GM12878 (cell line): ENCODE results near the gene ACACB. TPM values are rescaled to one million over a fixed set of nuclear protein-coding genes. Genes with fewer than 3 reads are reported as not detected.

Source experiments
- ATAC-seq: fragments of 200-7000 bp; cut with Tn5 transposase; 3 replicates; pipeline ENCODE4 v1.9.1; 2020; ENCODE audit warnings: mild to moderate bottlenecking, moderate library complexity
- BruUV-seq: library from RNA; stranded (reverse); fragments of 400-500 nt; replicated peaks from 2 replicates; lab custom pipeline; 2021; lab: Mats Ljungman, UMichigan
- CTCF ChIA-PET: fragments of 300-600 bp; sonication (Branson Sonifier 250); formaldehyde crosslinking; extraction: SDS; loops from one replicate; lab custom pipeline; 2021; ENCODE audit warnings: inconsistent platforms; lab: Yijun Ruan, JAX
- POLR2A ChIA-PET: fragments of 350-600 bp; formaldehyde crosslinking; extraction: SDS; loops from one replicate; lab custom pipeline; 2021; ENCODE audit warnings: inconsistent platforms; lab: Charles Lee
- RAD21 ChIA-PET: fragments of 300-600 bp; sonication (Branson Sonifier 250); formaldehyde crosslinking; loops from one replicate; lab custom pipeline; 2023; ENCODE audit warnings: antibody characterized with exemption; ENCODE audit not compliant: unreplicated experiment; lab: Charles Lee
- SMC1A ChIA-PET: fragments of 300-600 bp; sonication (Branson Sonifier 250); formaldehyde crosslinking; loops from one replicate; lab custom pipeline; 2023; ENCODE audit not compliant: unreplicated experiment, uncharacterized antibody; lab: Charles Lee
- DNase-seq: peaks from one replicate; pipeline ENCODE4 v3.0.0-alpha.2; 2011; ENCODE audit warnings: low read depth, low spot score
- FAIRE-seq: peaks from 3 replicates; lab custom pipeline; 2011; peaks lifted over from hg19 to GRCh38; lab: Jason Lieb, UNC
- H2AFZ ChIP-seq: 2 replicates; pipeline ENCODE4 v1.6.0; 2011; ENCODE audit warnings: low read depth, low read length, control low read depth; ENCODE audit not compliant: control insufficient read depth
- H3K27ac ChIP-seq: 2 replicates; pipeline ENCODE4 v1.5.1; 2011; ENCODE audit warnings: control low read depth; ENCODE audit not compliant: control insufficient read depth, insufficient read depth
- H3K27me3 ChIP-seq, 2 experiments: replicated peaks in 1 of 2; 2 replicates each; pipeline versions ENCODE4 v1.6.0 to v1.6.1; 2011; ENCODE audit warnings: low read length in 1 of 2; ENCODE audit not compliant: control insufficient read depth in 2 of 2, insufficient read depth in 2 of 2
- H3K36me3 ChIP-seq, 2 experiments: 2 replicates each; pipeline ENCODE4 v1.5.1; 2011; ENCODE audit warnings: low read length in 1 of 2; ENCODE audit not compliant: control insufficient read depth in 2 of 2, insufficient read depth in 2 of 2
- H3K4me1 ChIP-seq: 2 replicates; pipeline ENCODE4 v1.6.1; 2011; ENCODE audit warnings: mild to moderate bottlenecking, low read length, moderate library complexity, mixed read lengths; ENCODE audit not compliant: control insufficient read depth, insufficient read depth
- H3K4me2 ChIP-seq: 2 replicates; pipeline ENCODE4 v1.6.0; 2011; ENCODE audit warnings: control low read depth; ENCODE audit not compliant: control insufficient read depth, insufficient read depth
- H3K4me3 ChIP-seq: fragments of 200-600 bp; sonication (generic); 2 replicates; pipeline ENCODE4 v1.5.1; 2016
- H3K79me2 ChIP-seq: 2 replicates; pipeline ENCODE4 v1.6.0; 2011; ENCODE audit warnings: low read length; ENCODE audit not compliant: control insufficient read depth, insufficient read depth
- H3K9ac ChIP-seq: 2 replicates; pipeline ENCODE4 v1.8.0; 2011; ENCODE audit warnings: low read length, control low read depth, mixed read lengths; ENCODE audit not compliant: control insufficient read depth, insufficient read depth
- H3K9me3 ChIP-seq: replicated peaks from 3 replicates; pipeline ENCODE4 v1.5.1; 2011; ENCODE audit warnings: mild to moderate bottlenecking, low read length; ENCODE audit not compliant: control insufficient read depth, insufficient read depth
- H4K20me1 ChIP-seq: 2 replicates; pipeline ENCODE4 v1.6.0; 2011; ENCODE audit not compliant: control insufficient read depth, insufficient read depth
- BMI1 ChIP-seq: fragments of 450-650 bp; IDR thresholded peaks from 2 replicates; pipeline ENCODE4 v1.6.1; 2016; ENCODE audit warnings: mild to moderate bottlenecking, moderate library complexity, borderline replicate concordance
- DPF2 ChIP-seq: fragments of 450-650 bp; IDR thresholded peaks from 2 replicates; pipeline ENCODE4 v1.6.1; 2017; ENCODE audit warnings: mild to moderate bottlenecking
- ETV6 ChIP-seq, 2 experiments: fragments of 450-650 bp in 1 of 2; IDR thresholded peaks in 1 of 2; conservative IDR thresholded peaks in 1 of 2; 2 replicates each; pipeline ENCODE4 v1.6.1; 2014; ENCODE audit warnings: antibody characterized with exemption in 1 of 2, borderline replicate concordance in 1 of 2, low read depth in 1 of 2, mild to moderate bottlenecking in 1 of 2, moderate library complexity in 1 of 2
- HDAC2 ChIP-seq: fragments of 200-600 bp; sonication (generic); IDR thresholded peaks from 2 replicates; pipeline ENCODE4 v1.6.1; 2017
- NBN ChIP-seq: fragments of 450-650 bp; IDR thresholded peaks from 2 replicates; pipeline ENCODE4 v1.6.1; 2016
- NR2F1 ChIP-seq: fragments of 450-650 bp; conservative IDR thresholded peaks from 2 replicates; pipeline ENCODE4 v1.6.1; 2017; ENCODE audit warnings: mild to moderate bottlenecking
- TCF3 ChIP-seq: IDR thresholded peaks from 2 replicates; pipeline ENCODE4 v1.6.1; 2012; ENCODE audit warnings: low read depth, mild to moderate bottlenecking, low read length, borderline replicate concordance; ENCODE audit not compliant: insufficient read depth
- ZNF384 ChIP-seq: IDR thresholded peaks from 2 replicates; pipeline ENCODE4 v1.6.1; 2012; ENCODE audit warnings: low read depth, mild to moderate bottlenecking, low read length, improper control_type of control experiment, borderline replicate concordance
- WGBS: methylation state at CpG from one replicate; pipeline ENCODE4 v1.1.6; 2016; ENCODE audit warnings: low lambda C conversion rate; ENCODE audit not compliant: insufficient replicate concordance, insufficient coverage; ENCODE audit errors: missing lambda C conversion rate; 5-methylcytosine and 5-hydroxymethylcytosine counted together
- in situ Hi-C: fragments of 300-500 bp; cut with MboI; formaldehyde crosslinking; loops from 9 replicates; pipeline ENCODE4 v1.14.3; 2018; ENCODE audit warnings: mixed read lengths
- intact Hi-C: fragments of 100-400 bp; cut with micrococcal nuclease; formaldehyde crosslinking; loops from one replicate; pipeline ENCODE4 v1.14.2; 2022; ENCODE audit not compliant: unreplicated experiment
- polyA plus RNA-seq, 11 experiments: library from polyadenylated mRNA; depleted of rRNA in 4 of 11; unstranded in 6 of 11; stranded (reverse) in 5 of 11; fragments of >200 nt; fragmentation: Nextera tagmentation in 4 of 11; fragmentation: Illumina TruSeq in 1 of 11; extraction: Ambion mirVana in 4 of 11; extraction: Trizol in 1 of 11; gene quantifications; 1 replicate in 1 of 11; 2 replicates in 10 of 11; pipeline versions ENCODE4 v1.2.1 to v1.2.3, GENCODE V29; 2011 to 2016; ENCODE audit warnings: inconsistent platforms in 2 of 11, missing spikeins in 2 of 11, low read depth in 1 of 11
- total RNA-seq, 4 experiments: library from RNA; depleted of rRNA in 3 of 4; stranded (reverse); fragments of >200 nt in 3 of 4; fragmentation: Illumina TruSeq in 1 of 4; extraction: Trizol in 1 of 4; gene quantifications; 2 replicates each; pipeline versions ENCODE4 v1.2.1 to v1.2.3, GENCODE V29; 2013 to 2021
- TF ChIP-seq, protein P1 (sequence below): fragments of 450-650 bp; IDR thresholded peaks from 2 replicates; pipeline ENCODE4 v1.6.1; 2018; ENCODE audit warnings: borderline replicate concordance, mild to moderate bottlenecking; ENCODE audit not compliant: partially characterized antibody

The ACACB gene
- total and polyA plus RNA-seq, 10 of the 15 experiments (the other 5 are each of a cell fraction or from before 2014, with no cell fraction given): 0.05 to 1.9 (median 0.38) TPM; not detected in 2

DNA sequence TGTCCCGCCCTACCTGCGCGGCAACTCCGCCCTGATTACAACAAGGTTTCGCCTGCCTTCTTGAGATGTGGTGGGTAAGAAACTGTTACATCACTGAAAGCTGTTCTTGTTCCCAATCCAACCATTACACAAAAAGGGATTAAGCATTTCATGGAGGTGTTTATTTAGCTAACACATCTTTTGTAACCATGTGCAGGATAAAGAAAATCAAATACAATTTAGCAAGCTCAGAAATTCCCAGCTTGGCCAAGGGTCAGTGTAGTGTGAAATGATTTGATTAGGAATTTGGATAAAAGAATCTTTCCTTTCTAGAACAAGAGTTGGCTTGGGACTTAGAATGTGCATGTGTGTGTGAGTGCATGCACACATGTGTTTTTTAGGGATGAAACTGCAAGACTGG, 186.4 kb downstream of the ACACB start:
- Histone ChIP-seq H3K4me2 (no peak overlapping the region), H3K4me3 (no peak overlapping the region), H3K27me3 (peaks cover 4 to 6% of the 10 kb centered on the region in 2 experiments; a peak in 2 of 4 replicates), H3K4me1 (no peaks in the 10 kb centered on the region), H4K20me1 (no peaks in the 10 kb centered on the region)
- ChIA-PET CTCF (no interaction called here), RAD21 (no interaction called here), SMC1A (no interaction called here)
- 61% methylated on average over 5 of the region's 5 CpGs for WGBS
- no TSS peak for BruUV-seq
- no peak for ATAC-seq
- in situ Hi-C loops: no loop called here
- TF ChIP-seq HDAC2: no peak
- no peak for TF ChIP-seq TCF3
- TF ChIP-seq NBN: no peak
- TF ChIP-seq, all 136 proteins: peak for 0
- no peaks in the 10 kb centered on the region for H3K9me3 ChIP-seq
- FAIRE-seq: no peak
- H3K79me2 ChIP-seq: no peaks in the 10 kb centered on the region
- DNase-seq: no peak
- no peak overlapping the region for H2AFZ ChIP-seq
- intact Hi-C loops: no loop called here
- H3K36me3 ChIP-seq: no peaks in the 10 kb centered on the region
- POLR2A ChIA-PET: no interaction called here
- H3K27ac ChIP-seq: no peak overlapping the region
- no peak overlapping the region for H3K9ac ChIP-seq

DNA sequence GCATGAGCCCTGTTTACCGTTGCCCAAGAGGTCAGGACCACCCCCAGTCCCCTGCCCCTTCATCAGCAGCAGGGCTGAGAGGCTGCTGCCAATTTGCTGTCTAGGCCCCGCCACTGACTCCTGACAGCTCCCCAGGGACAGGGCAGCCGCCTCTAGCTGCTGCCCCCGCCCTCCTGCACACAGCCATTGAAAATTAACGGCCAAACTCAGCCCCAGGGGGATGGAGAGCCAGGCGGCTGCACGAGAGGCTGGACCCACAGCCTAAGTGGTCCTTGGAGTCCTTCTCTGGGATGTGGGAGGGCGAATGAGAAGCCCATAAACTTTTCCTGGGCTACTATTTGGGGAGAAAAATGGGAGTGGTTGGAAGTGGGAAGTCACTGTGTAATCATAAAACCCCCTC, 188.1 kb downstream of the ACACB start:
- FAIRE-seq (no peak), DNase-seq (no peak), ATAC-seq (no peak)
- 1% methylated on average over 8 of the region's 8 CpGs for WGBS
- TF ChIP-seq NR2F1 (no peak), TCF3 (no peak), BMI1 (no peak), ETV6 (conservative IDR thresholded peaks at IDR 0.05 in 1 of 2, IDR thresholded peaks at IDR 0.05 in 1 of 2; ENCODE audit: borderline replicate concordance in 1 of 2, low read depth in 1 of 2) (no peak), DPF2 (no peak), ZNF384 (no peak)
- TF ChIP-seq, protein P1, sequence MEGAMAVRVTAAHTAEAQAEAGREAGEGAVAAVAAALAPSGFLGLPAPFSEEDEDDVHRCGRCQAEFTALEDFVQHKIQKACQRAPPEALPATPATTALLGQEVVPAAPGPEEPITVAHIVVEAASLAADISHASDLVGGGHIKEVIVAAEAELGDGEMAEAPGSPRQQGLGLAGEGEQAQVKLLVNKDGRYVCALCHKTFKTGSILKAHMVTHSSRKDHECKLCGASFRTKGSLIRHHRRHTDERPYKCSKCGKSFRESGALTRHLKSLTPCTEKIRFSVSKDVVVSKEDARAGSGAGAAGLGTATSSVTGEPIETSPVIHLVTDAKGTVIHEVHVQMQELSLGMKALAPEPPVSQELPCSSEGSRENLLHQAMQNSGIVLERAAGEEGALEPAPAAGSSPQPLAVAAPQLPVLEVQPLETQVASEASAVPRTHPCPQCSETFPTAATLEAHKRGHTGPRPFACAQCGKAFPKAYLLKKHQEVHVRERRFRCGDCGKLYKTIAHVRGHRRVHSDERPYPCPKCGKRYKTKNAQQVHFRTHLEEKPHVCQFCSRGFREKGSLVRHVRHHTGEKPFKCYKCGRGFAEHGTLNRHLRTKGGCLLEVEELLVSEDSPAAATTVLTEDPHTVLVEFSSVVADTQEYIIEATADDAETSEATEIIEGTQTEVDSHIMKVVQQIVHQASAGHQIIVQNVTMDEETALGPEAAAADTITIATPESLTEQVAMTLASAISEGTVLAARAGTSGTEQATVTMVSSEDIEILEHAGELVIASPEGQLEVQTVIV: no peak
- intact Hi-C loops (no loop called here), in situ Hi-C loops (no loop called here)
- ChIA-PET CTCF (no interaction called here), RAD21 (no interaction called here), SMC1A (no interaction called here), POLR2A (no interaction called here)
- peaks cover 6 to 12% of the 10 kb centered on the region in 2 experiments; a peak in 3 of 4 replicates for H3K27me3 ChIP-seq
- H3K4me3 ChIP-seq: no peak overlapping the region
- no peaks in the 10 kb centered on the region for H3K79me2 ChIP-seq
- no peak overlapping the region for H3K27ac ChIP-seq
- BruUV-seq: no TSS peak
- no peaks in the 10 kb centered on the region for H3K4me1 ChIP-seq
- H3K36me3 ChIP-seq: no peaks in the 10 kb centered on the region
- H3K4me2 ChIP-seq: no peak overlapping the region
- no peak overlapping the region for H2AFZ ChIP-seq
- H4K20me1 ChIP-seq: no peaks in the 10 kb centered on the region
- H3K9me3 ChIP-seq: no peaks in the 10 kb centered on the region
- no peak overlapping the region for H3K9ac ChIP-seq
